ENCODE data around the gene CPNE7. TPM values are rescaled to one million over a fixed set of nuclear protein-coding genes. Genes with fewer than 3 reads are reported as not detected.

CPNE7 gene
- polyA plus RNA-seq, 3 donors = not detected

DNA sequence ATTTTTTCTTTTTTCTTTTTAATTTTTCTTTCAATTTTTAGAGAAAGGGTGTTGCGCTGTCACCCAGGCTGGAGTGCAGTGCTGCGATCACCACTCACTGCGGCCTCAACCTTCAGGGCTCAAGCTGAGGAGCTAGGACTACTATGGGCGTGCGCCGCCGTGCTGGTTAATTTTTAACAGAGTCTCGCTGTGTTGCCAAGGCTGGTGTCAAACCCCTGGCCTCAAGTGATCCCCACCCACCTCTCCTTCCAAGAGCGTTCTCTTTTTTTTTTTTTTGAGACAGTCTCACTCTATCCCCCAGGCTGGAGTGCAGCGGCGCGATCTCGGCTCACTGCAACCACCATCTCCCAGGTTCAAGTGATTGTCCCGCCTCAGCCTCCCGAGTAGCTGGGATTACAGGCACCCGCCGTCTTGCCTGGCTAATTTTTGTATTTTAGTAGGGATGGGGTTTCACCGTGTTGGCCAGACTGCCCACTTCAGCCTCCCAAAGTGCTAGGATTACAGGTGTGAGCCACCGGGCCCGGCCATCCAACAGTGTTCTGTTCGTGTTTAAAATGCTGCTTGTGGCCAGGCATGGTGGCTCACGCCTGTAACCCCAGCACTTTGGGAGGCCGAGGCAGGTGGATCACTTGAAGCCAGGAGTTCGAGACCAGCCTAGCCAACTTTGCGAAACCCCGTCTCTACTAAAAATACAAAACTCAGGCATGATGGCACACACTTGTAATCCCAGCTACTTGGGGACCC lies 29.6 kb upstream of the CPNE7 start:
- Mint-ChIP-seq H3K27me3 (ENCODE audit: low read depth in 3 of 3) (no peaks in the 10 kb centered on the region), H3K4me3 (no peak overlapping the region), H3K9me3 (peaks cover 0 to 1% (median 0%) of the 10 kb centered on the region in 7 donors), H3K4me1 (no peaks in the 10 kb centered on the region), H3K36me3 (peaks cover 67 to 88% of the 10 kb centered on the region in 2 donors), H3K27ac (no peak overlapping the region)
- Histone ChIP-seq H3K9ac (ENCODE audit: insufficient read depth, low read length, poor library complexity, severe bottlenecking) (no peak overlapping the region), H3K4me1 (ENCODE audit: control insufficient read depth in 1 of 2, insufficient read depth in 2 of 2, low read length in 2 of 2) (no peaks in the 10 kb centered on the region), H3K4me3 (replicated peaks in 1 of 3; ENCODE audit: low read depth in 2 of 3, low read length in 3 of 3) (no peak overlapping the region), H3K79me2 (ENCODE audit: insufficient read depth, low read length) (no peaks in the 10 kb centered on the region), H2AFZ (ENCODE audit: insufficient read depth, low read depth, low read length, poor library complexity, severe bottlenecking) (no peak overlapping the region), H3K27me3 (ENCODE audit: control insufficient read depth in 2 of 2, insufficient read depth in 2 of 2, low read length in 2 of 2) (no peaks in the 10 kb centered on the region), H3K9me3 (replicated peaks in 1 of 2; ENCODE audit: control insufficient read depth in 1 of 2, insufficient read depth in 1 of 2, low read length in 2 of 2) (no peaks in the 10 kb centered on the region), H3K36me3 (replicated peaks in 1 of 2; ENCODE audit: control insufficient read depth in 1 of 2, insufficient read depth in 2 of 2, low read length in 2 of 2) (peaks cover 65 to 84% of the 10 kb centered on the region in 2 donors), H4K20me1 (ENCODE audit: insufficient read depth, low read length) (no peaks in the 10 kb centered on the region), H3K27ac (ENCODE audit: low read depth in 1 of 2, low read length in 2 of 2) (no peak overlapping the region), H3K4me2 (replicated peaks; ENCODE audit: extremely low read depth, low read length, poor library complexity, severe bottlenecking) (no peak overlapping the region)
- WGBS (ENCODE audit: insufficient coverage) = 97% methylated on average over 16 of the region's 26 CpGs
- TF ChIP-seq, protein P1, sequence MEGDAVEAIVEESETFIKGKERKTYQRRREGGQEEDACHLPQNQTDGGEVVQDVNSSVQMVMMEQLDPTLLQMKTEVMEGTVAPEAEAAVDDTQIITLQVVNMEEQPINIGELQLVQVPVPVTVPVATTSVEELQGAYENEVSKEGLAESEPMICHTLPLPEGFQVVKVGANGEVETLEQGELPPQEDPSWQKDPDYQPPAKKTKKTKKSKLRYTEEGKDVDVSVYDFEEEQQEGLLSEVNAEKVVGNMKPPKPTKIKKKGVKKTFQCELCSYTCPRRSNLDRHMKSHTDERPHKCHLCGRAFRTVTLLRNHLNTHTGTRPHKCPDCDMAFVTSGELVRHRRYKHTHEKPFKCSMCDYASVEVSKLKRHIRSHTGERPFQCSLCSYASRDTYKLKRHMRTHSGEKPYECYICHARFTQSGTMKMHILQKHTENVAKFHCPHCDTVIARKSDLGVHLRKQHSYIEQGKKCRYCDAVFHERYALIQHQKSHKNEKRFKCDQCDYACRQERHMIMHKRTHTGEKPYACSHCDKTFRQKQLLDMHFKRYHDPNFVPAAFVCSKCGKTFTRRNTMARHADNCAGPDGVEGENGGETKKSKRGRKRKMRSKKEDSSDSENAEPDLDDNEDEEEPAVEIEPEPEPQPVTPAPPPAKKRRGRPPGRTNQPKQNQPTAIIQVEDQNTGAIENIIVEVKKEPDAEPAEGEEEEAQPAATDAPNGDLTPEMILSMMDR (IDR thresholded peaks at IDR 0.05) = no peak
- no peak for DNase-seq
- intact Hi-C loops (cut with micrococcal nuclease) = no loop called here

DNA sequence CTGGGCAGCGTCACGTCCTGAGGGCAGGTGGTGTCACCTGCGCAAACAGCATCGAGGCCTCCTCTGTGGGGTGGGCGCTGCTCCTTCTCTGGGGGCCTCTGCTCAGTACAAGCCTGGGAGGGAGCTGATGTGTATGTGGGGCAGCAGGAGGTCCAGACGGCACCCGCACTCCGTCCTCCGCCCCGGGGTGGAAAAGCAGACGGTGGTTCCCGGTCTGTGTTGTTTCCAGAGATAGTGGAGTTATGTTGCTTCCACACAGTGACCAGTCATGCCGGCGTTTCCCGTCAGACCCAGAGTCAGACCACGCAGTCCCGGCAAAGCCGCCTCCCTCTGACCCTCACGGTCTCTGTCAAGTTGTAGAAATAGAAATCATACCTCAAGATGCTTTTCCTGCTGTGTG lies 28.8 kb upstream of the CPNE7 start:
- H3K27ac Mint-ChIP-seq = no peak overlapping the region
- intact Hi-C loops (cut with micrococcal nuclease) = no loop called here
- H3K9me3 Mint-ChIP-seq = peaks cover 0 to 1% (median 0%) of the 10 kb centered on the region in 7 donors
- DNase-seq = no peak
- no peak overlapping the region for H2AFZ ChIP-seq (ENCODE audit: insufficient read depth, low read depth, low read length, poor library complexity, severe bottlenecking)
- H3K36me3 Mint-ChIP-seq = peaks cover 69 to 91% of the 10 kb centered on the region in 2 donors
- H3K4me1 ChIP-seq (ENCODE audit: control insufficient read depth in 1 of 2, insufficient read depth in 2 of 2, low read length in 2 of 2) = no peaks in the 10 kb centered on the region
- H3K4me2 ChIP-seq (replicated peaks; ENCODE audit: extremely low read depth, low read length, poor library complexity, severe bottlenecking) = no peak overlapping the region
- H3K4me3 Mint-ChIP-seq = no peak overlapping the region
- 98% methylated on average over 17 of the region's 19 CpGs for WGBS (ENCODE audit: insufficient coverage)
- no peaks in the 10 kb centered on the region for H3K9me3 ChIP-seq (replicated peaks in 1 of 2; ENCODE audit: control insufficient read depth in 1 of 2, insufficient read depth in 1 of 2, low read length in 2 of 2)
- H3K9ac ChIP-seq (ENCODE audit: insufficient read depth, low read length, poor library complexity, severe bottlenecking) = no peak overlapping the region
- peaks cover 66 to 84% of the 10 kb centered on the region in 2 donors for H3K36me3 ChIP-seq (replicated peaks in 1 of 2; ENCODE audit: control insufficient read depth in 1 of 2, insufficient read depth in 2 of 2, low read length in 2 of 2)
- no peaks in the 10 kb centered on the region for H3K27me3 ChIP-seq (ENCODE audit: control insufficient read depth in 2 of 2, insufficient read depth in 2 of 2, low read length in 2 of 2)
- no peaks in the 10 kb centered on the region for H3K27me3 Mint-ChIP-seq (ENCODE audit: low read depth in 3 of 3)
- no peak overlapping the region for H3K27ac ChIP-seq (ENCODE audit: low read depth in 1 of 2, low read length in 2 of 2)
- H3K4me3 ChIP-seq (replicated peaks in 1 of 3; ENCODE audit: low read depth in 2 of 3, low read length in 3 of 3) = no peak overlapping the region
- H3K4me1 Mint-ChIP-seq = no peaks in the 10 kb centered on the region
- TF ChIP-seq, protein P1 (IDR thresholded peaks at IDR 0.05) = no peak
- H4K20me1 ChIP-seq (ENCODE audit: insufficient read depth, low read length) = no peaks in the 10 kb centered on the region
- H3K79me2 ChIP-seq (ENCODE audit: insufficient read depth, low read length) = no peaks in the 10 kb centered on the region
